Measurements from ENCODE around the gene MIGA2.

MIGA2 gene

GRCh38 chr9:129075996-129076639, 39.7 kb downstream of the MIGA2 start:
- no peak for DNase-seq

- no peak for DNase-seq
These were observed 40.2 kb downstream of the MIGA2 start for GRCh38 chr9:129076640-129077037.

GRCh38 chr9:129077236-129077635, 40.8 kb downstream of the MIGA2 start:
- DNase-seq, result no peak

- no peak for DNase-seq
These were observed 42.5 kb downstream of the MIGA2 start for GRCh38 chr9:129078691-129079503.

- DNase-seq, result no peak
These were observed 43.4 kb downstream of the MIGA2 start for GRCh38 chr9:129079829-129080228.

- DNase-seq, result no peak
These were observed 43.8 kb downstream of the MIGA2 start for GRCh38 chr9:129080298-129080600.

- DNase-seq, result peak; percentile 94 to 97
These were observed 44.4 kb downstream of the MIGA2 start, which contains the start of gene DOLPP1 for GRCh38 chr9:129080601-129081387. Gene DOLPP1, plus strand, starts transcription at chr9:129081111. Its CDS starts 21 bp downstream, at chr9:129081132.

- DNase-seq, result peak in 1 of 2 experiments; percentile 35
These were observed 45.0 kb downstream of the MIGA2 start for GRCh38 chr9:129081388-129081904.

- DNase-seq, result no peak
These were observed 47.7 kb downstream of the MIGA2 start for GRCh38 chr9:129084087-129084486.

- DNase-seq, result no peak
These were observed 52.8 kb downstream of the MIGA2 start for GRCh38 chr9:129089246-129089645.

GRCh38 chr9:129093602-129094386, 57.4 kb downstream of the MIGA2 start:
- DNase-seq, result no peak

GRCh38 chr9:129094387-129095169, 58.2 kb downstream of the MIGA2 start:
- no peak for DNase-seq

GRCh38 chr9:129095170-129095667, 58.8 kb downstream of the MIGA2 start:
- DNase-seq, result no peak

GRCh38 chr9:129095908-129096307, 59.5 kb downstream of the MIGA2 start:
- no peak for DNase-seq

GRCh38 chr9:129097671-129098306, 61.4 kb downstream of the MIGA2 start:
- DNase-seq, result no peak

- DNase-seq, result no peak
These were observed 61.9 kb downstream of the MIGA2 start for GRCh38 chr9:129098328-129098727.

GRCh38 chr9:129100383-129101169, 64.2 kb downstream of the MIGA2 start:
- no peak for DNase-seq

GRCh38 chr9:129101279-129101678, 64.9 kb downstream of the MIGA2 start:
- no peak for DNase-seq

- no peak for DNase-seq
These were observed 65.7 kb downstream of the MIGA2 start for GRCh38 chr9:129102095-129102525.
